GM15510 (cell line): ENCODE data around the gene PLXND1.

Experiments used
- POLR2A ChIP-seq: IDR thresholded peaks from 3 replicates; pipeline ENCODE4 v1.6.1; 2011; ENCODE audit warnings: borderline replicate concordance; ENCODE audit not compliant: insufficient read length; ENCODE audit errors: extremely low read depth

Gene PLXND1

DNA sequence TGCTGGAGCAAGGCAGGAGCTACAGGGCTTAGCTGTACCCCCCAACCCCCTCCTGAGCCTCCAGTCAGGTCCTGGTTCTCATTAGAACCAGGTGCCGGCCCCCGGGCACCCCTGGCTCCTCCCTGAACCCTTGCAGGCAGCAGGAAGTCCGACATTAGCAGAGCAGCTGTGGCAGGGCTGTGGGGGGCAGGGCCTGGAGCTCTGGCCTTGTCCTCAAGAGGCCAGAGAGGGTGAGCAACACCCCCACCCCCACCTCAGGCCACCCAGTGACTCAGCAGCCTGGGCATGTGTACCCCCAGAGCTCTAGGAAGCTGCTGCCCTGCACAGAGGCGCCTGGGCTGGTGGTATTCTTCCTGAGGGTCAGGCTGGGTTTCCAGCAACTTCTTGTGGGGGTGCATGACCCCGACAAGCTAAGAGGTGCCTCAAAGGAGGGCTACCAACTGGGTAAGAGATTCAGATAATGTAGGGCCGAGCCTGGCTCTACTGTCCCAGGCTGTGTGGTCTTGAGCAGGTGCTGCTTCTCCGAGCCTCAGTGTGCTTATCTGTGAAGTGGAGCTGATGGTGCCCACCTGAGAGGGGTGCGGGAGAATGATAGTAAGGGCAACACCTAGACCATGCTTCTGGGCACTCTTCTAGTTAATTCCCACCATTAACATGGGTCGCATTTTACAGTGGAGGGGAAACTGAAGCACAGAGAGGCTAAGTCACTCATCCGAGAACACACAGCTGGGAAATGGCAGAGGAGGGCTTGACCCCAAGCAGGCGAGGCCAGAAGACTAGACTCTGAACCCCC lies 47.5 kb downstream of the PLXND1 start:
- no peak for TF ChIP-seq POLR2A

DNA sequence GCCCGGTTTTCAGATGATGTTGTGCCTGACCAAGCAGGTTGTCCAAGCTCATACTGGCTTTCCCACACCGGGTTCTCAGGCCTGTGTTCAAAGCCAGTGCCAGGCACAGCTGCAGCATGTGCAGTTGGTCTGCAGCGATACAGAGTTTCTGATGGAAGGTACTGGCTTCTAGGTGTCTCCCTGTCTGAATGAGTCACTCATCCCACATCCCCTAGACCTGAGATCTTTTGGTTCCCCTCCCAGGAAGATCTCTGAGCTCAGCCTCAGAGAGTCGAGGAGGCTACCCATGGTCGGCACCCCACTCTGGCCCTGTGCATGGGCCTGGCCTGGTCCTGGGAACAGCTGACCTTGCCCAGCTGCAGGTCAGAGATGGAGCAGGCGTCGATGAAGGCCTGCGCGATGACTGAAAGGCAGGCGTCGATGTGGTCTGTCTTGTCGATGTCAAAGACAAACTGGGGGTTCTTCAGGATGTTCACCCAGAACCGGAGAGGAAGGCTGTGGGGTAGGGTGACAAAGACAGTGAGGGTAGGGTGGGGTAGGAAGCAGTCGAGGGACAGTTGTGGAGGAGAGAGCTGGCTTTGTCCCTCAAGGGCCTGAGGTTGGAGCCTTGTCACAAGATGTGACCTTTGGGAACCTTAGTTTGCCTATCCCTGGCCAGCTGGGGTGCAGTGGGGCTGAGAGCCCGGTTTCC lies 48.2 kb downstream of the PLXND1 start:
- no peak for TF ChIP-seq POLR2A

DNA sequence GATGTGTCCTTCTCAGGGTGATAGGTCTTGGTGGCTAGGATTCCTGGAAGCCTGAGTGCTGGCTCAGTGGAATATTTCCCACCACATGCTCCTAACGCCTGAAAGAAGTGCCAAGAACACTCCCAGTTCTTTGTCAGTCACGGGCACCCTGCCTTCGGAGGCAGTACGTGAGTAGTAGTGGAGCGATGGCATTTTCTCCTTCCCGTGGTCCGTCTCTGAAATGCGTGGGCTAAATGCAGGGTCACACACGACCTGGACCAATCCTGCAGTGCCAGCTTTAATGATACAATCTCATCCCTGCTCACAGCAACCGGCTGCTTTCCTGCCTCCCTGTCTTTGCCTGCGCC lies 49.0 kb downstream of the PLXND1 start:
- TF ChIP-seq POLR2A = no peak

- TF ChIP-seq POLR2A = no peak
These were observed 49.5 kb downstream of the PLXND1 start for GRCh38 chr3:129556890-129557547.

DNA sequence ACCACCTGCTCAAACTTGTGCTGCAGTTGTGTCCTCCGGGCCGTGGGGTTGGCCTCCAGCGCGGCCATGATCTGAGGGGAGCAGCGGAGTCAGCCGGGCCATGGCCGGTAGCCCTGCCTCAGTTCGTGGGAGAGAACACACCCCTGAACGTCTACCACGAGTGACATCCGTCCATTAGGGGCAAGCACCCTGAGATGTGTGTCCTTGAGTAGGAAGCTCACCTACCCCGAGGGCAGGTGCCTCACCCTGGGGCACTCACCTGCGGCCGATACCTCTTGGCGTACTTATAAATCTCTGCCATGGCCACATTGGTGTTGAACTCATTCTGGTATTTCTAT lies 50.1 kb downstream of the PLXND1 start:
- no peak for TF ChIP-seq POLR2A

DNA sequence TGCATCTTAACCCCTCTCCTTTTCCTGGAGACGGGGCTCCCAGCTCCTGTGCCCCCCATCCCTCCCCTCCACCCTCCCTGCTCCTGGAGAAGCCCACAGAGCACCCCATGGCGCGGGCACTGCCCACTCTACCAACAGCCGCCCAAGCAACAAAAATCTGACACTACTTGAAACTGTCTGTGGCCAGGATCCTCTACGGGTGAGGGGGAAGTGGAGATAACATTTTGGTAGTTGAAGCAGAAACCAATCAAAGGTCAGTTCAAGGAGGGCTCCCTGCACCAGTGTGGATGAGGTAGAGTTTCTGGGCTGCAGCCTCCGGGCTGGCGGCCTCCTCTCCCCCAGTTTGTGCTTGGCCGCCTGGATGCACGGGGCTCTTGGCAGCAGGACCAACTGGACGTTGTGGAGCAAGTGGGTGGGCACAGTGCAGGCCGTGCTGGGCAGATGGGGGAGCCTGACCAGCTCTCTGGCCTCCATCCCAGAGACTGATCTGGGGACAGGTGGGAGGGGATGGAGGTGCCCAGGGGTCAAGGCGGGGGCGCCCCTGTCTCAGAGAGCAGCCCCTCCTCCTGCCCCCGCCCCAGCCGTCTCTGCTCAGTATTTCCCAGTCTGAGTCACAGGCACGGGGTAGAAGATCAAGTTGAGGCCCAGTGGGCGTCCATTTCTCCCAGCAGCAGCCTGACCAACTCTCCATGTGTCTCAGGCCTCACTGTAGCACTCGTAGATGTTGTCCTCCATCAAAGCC lies 50.7 kb downstream of the PLXND1 start:
- TF ChIP-seq POLR2A = no peak

GRCh38 chr3:129555153-129555550 lies 51.3 kb downstream of the PLXND1 start:
- TF ChIP-seq POLR2A = no peak

GRCh38 chr3:129554356-129555152 lies 51.9 kb downstream of the PLXND1 start:
- TF ChIP-seq POLR2A = no peak

- TF ChIP-seq POLR2A = no peak
These were observed 52.8 kb downstream of the PLXND1 start for GRCh38 chr3:129553719-129554118.

DNA sequence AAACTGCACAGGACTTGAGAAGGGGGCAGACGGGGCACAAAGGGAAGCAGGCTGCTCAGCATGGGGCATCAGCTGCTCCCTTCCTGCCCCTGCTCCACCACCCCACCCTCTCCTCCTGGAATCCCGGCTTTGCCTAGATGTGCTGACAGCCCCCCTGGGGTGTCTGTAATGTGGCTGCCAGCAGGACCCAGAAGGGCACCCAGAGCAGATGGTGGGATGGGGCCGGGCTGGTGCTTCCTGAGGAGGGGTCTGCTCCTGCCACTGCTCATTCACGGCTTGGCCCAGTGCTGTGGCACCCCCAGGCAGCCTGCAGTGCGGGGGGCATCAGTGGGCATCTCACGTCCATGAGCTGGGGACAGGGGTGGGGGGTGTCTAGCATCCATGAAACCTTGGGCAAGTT lies 53.3 kb downstream of the PLXND1 start:
- no peak for TF ChIP-seq POLR2A

DNA sequence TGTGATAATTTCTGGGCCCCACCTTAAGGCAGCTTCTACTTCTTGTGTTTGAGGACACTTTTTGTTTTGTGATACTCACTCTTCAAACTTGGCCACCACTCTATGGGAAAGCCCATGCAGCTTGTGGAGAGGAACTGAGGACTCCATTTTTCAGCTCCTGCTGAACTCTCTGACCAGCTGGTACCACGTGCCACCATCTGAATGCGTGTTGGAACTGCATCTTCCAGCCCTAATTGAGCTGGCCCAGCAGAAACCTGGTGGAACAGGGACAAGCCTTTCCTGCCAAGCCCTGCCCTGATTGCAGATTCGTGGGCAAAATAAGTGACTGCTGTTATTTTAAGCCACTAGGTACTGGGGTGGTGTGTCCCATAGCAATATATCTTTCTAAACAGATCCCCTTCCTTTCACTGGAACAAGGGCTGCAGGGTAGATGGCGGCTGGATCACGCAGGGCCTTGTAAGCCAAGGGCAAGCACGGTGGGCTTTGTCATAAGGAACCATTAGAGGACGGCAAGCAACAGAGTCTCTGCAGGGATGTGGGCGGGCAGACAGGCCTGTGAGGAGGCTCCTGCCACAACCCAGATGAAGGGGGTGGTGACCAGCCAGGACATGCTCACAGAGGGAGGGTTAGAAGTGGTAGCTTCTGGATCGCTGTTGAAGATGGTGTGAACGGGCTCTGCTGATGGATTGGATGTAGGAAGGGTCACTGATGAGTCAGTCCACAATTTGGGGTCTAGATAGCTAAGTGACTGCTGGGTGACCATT lies 54.0 kb downstream of the PLXND1 start:
- no peak for TF ChIP-seq POLR2A

GRCh38 chr3:129549805-129550204 lies 56.7 kb downstream of the PLXND1 start:
- no peak for TF ChIP-seq POLR2A

- TF ChIP-seq POLR2A = no peak
These were observed 57.3 kb downstream of the PLXND1 start for GRCh38 chr3:129549006-129549800.
